SK-N-SH (cell line): ENCODE data around the gene CHRM4.

ENCODE experiments used
- EP300 ChIP-seq, 2 experiments: IDR thresholded peaks; 2 replicates each; pipeline versions ENCODE4 v1.4.0 to v1.6.1; 2012; ENCODE audit warnings: borderline replicate concordance in 1 of 2, low read depth in 1 of 2, low read length in 1 of 2
- FOSL2 ChIP-seq: IDR thresholded peaks from 2 replicates; pipeline ENCODE4 v1.4.0; 2012; ENCODE audit warnings: low read depth, mild to moderate bottlenecking, moderate library complexity, borderline replicate concordance
- GABPA ChIP-seq: IDR thresholded peaks from 2 replicates; pipeline ENCODE4 v1.4.0; 2012; ENCODE audit warnings: low read depth, mild to moderate bottlenecking
- JUND ChIP-seq: IDR thresholded peaks from 2 replicates; pipeline ENCODE4 v1.4.0; 2012
- RCOR1 ChIP-seq: fragments of 150-350 bp; IDR thresholded peaks from 2 replicates; pipeline ENCODE4 v1.6.1; 2017; ENCODE audit warnings: antibody characterized with exemption, low read length
- RFX5 ChIP-seq: IDR thresholded peaks from 2 replicates; pipeline ENCODE4 v1.6.1; 2012; ENCODE audit warnings: mild to moderate bottlenecking, improper control_type of control experiment, low read length
- TAF1 ChIP-seq: IDR thresholded peaks from 2 replicates; pipeline ENCODE4 v1.6.1; 2012; ENCODE audit warnings: low read depth, mild to moderate bottlenecking, low read length, moderate library complexity, borderline replicate concordance
- YY1 ChIP-seq: IDR thresholded peaks from 2 replicates; pipeline ENCODE4 v1.4.0; 2012; ENCODE audit warnings: low read depth, mild to moderate bottlenecking
- TF ChIP-seq, protein P1 (sequence below): fragments of 200-600 bp; sonication (generic); IDR thresholded peaks from 2 replicates; pipeline ENCODE4 v1.6.1; 2017; ENCODE audit warnings: antibody characterized with exemption, mild to moderate bottlenecking, moderate library complexity
- TF ChIP-seq, protein P2 (sequence below): fragments of 150-350 bp; IDR thresholded peaks from 2 replicates; pipeline ENCODE4 v1.6.1; 2017; ENCODE audit warnings: antibody characterized with exemption, low read length, low read depth, borderline replicate concordance

DNA sequence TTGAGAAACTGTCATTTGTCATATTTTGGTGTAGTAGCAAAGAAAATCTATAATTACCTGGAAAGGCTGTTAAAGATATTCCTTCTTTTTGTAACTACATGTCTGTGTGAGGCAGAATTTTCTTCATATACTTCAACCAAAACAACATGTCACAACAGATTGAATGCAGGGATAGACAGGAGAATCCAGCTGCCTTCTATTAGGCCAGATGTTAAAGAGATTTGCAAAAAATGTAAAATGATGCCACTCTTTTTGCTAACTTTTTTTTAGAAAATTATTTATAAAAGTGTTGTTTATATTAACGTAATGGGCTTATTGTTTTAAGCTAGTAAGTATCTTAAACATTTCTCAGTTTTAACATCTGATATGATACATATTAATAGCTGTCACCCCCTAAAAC, 31.6 kb downstream of the CHRM4 start:
- TF ChIP-seq YY1, result no peak
- no peak for TF ChIP-seq RFX5
- TF ChIP-seq FOSL2, result no peak
- TF ChIP-seq, protein P1, sequence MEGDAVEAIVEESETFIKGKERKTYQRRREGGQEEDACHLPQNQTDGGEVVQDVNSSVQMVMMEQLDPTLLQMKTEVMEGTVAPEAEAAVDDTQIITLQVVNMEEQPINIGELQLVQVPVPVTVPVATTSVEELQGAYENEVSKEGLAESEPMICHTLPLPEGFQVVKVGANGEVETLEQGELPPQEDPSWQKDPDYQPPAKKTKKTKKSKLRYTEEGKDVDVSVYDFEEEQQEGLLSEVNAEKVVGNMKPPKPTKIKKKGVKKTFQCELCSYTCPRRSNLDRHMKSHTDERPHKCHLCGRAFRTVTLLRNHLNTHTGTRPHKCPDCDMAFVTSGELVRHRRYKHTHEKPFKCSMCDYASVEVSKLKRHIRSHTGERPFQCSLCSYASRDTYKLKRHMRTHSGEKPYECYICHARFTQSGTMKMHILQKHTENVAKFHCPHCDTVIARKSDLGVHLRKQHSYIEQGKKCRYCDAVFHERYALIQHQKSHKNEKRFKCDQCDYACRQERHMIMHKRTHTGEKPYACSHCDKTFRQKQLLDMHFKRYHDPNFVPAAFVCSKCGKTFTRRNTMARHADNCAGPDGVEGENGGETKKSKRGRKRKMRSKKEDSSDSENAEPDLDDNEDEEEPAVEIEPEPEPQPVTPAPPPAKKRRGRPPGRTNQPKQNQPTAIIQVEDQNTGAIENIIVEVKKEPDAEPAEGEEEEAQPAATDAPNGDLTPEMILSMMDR, result no peak
- TF ChIP-seq JUND, result no peak
- TF ChIP-seq, protein P2, sequence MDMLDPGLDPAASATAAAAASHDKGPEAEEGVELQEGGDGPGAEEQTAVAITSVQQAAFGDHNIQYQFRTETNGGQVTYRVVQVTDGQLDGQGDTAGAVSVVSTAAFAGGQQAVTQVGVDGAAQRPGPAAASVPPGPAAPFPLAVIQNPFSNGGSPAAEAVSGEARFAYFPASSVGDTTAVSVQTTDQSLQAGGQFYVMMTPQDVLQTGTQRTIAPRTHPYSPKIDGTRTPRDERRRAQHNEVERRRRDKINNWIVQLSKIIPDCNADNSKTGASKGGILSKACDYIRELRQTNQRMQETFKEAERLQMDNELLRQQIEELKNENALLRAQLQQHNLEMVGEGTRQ, result no peak
- TF ChIP-seq EP300 (IDR thresholded peaks at IDR 0.05; ENCODE audit: borderline replicate concordance in 1 of 2, low read depth in 1 of 2, low read length in 1 of 2), result no peak
- no peak for TF ChIP-seq TAF1
- no peak for TF ChIP-seq GABPA
- no peak for TF ChIP-seq RCOR1
